ENCODE data around the gene ZDHHC8. TPM values are rescaled to one million over a fixed set of nuclear protein-coding genes. Genes with fewer than 3 reads are reported as not detected.

The ZDHHC8 gene
- total RNA-seq, 3 donors from 2014 or later, result 10.2 to 14.1 (median 11.2) TPM

DNA sequence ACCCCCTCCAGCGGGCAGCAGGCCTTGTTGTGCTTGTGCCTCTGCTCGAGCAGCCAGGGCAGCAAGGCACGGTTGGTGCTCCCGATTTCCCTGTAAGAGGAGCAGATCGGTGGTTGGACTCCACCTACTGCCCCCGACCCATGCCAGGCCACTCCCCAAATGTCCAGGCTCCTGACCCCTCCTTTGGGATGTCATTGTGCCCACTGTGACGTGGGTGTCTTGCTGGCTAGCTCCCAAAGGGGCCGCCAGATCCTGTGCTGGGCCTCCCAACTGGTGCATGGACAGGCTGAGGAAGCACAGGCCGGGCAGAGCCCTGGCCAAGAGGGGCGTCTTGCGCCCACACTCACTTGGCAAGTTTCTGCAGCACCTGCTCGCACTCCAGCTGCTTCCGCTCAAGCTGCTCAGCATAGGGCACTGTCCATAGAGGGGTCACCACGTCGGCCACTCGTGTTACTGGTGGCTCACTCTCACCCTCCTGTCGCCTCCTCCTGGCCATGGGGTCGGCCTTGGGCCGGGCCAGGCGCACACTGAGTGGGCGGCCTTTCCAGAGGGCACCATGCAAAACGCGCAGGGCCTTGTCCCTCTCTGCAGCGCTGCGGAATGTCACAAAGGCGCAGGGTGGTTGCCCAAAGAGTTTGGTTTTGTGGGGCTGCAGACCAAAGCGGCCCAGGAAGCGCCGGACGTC lies 15.8 kb upstream of the ZDHHC8 start, which contains the start of gene RANBP1:
Gene RANBP1 (plus strand): TSS at position 414 of the 685 bp plus-strand sequence. CDS start 81 bp downstream, at position 495.
- Histone ChIP-seq H3K27me3 (no peaks in the 10 kb centered on the region), H3K36me3 (no peaks in the 10 kb centered on the region), H3K9me3 (no peaks in the 10 kb centered on the region), H3K4me3 (peak within 1 kb of the TSS; percentile 70 to 94 (median 85)), H3K4me1 (peaks cover 5 to 21% of the 10 kb centered on the region in 2 donors), H3K27ac (peak within 1 kb of the TSS; percentile 87 to 91)
- TF ChIP-seq, protein P1, sequence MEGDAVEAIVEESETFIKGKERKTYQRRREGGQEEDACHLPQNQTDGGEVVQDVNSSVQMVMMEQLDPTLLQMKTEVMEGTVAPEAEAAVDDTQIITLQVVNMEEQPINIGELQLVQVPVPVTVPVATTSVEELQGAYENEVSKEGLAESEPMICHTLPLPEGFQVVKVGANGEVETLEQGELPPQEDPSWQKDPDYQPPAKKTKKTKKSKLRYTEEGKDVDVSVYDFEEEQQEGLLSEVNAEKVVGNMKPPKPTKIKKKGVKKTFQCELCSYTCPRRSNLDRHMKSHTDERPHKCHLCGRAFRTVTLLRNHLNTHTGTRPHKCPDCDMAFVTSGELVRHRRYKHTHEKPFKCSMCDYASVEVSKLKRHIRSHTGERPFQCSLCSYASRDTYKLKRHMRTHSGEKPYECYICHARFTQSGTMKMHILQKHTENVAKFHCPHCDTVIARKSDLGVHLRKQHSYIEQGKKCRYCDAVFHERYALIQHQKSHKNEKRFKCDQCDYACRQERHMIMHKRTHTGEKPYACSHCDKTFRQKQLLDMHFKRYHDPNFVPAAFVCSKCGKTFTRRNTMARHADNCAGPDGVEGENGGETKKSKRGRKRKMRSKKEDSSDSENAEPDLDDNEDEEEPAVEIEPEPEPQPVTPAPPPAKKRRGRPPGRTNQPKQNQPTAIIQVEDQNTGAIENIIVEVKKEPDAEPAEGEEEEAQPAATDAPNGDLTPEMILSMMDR (IDR thresholded peaks at IDR 0.05), result no peak
- no peak for TF ChIP-seq POLR2A (IDR thresholded peaks at IDR 0.05)
- TF ChIP-seq POLR2AphosphoS5 (IDR thresholded peaks at IDR 0.05), result no peak
- intact Hi-C loops (cut with DNase I; ENCODE audit: low total_unique reads), result no loop called here
- DNase-seq (ENCODE audit: low spot score in 2 of 2), result no peak

GRCh38 chr22:20116376-20116950 lies 15.1 kb upstream of the ZDHHC8 start:
- TF ChIP-seq, protein P1 (IDR thresholded peaks at IDR 0.05), result no peak
- TF ChIP-seq POLR2A (IDR thresholded peaks at IDR 0.05) (no peak), POLR2AphosphoS5 (IDR thresholded peaks at IDR 0.05) (no peak)
- H3K36me3 ChIP-seq, result no peaks in the 10 kb centered on the region
- H3K27me3 ChIP-seq, result no peaks in the 10 kb centered on the region
- H3K4me1 ChIP-seq, result peaks cover 5 to 21% of the 10 kb centered on the region in 2 donors
- peak overlapping the region; percentile 87 to 91 for H3K27ac ChIP-seq
- DNase-seq (ENCODE audit: low spot score in 2 of 2), result no peak
- intact Hi-C loops (cut with DNase I; ENCODE audit: low total_unique reads), result no loop called here
- H3K9me3 ChIP-seq, result no peaks in the 10 kb centered on the region
- H3K4me3 ChIP-seq, result peak overlapping the region; percentile 70 to 94 (median 85)

DNA sequence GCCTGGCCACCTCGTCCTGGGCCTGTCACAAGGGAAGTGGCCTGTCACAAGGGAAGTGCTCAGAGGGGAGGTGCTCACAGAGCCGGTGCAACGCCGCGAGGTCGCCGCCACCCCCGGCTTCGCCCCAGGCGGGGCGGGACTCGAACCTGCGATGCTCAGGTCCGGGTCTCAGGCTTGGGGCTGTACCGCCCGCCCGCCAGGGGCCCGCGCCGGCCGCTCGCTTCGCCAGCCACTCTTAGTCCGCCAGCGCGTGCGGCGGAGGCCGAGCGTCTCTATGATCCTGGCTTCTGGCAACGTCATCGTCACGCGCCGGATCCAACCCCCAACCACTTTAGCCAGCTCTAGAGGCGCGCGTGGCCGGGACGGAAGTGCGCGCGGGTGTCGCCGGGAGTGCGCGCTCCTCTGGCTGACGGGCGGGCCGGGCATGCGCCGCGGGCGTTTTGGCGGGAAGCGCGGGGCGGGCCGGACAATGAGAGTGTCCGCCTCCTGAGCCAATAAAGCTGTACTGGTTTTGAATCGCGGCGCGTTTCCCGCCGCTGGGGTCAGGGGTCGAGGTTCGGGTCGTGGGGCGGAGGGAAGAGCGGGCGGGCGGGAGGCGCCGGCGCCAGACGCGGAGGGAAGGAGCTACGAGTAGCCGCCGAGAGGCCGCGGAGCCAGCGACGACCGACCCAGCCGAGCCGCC lies 14.5 kb upstream of the ZDHHC8 start, which contains the start of gene TRMT2A:
Gene TRMT2A (minus strand): TSS at position 276 of the 682 bp plus-strand sequence. CDS start 320 bp downstream, outside the sequence.
- Histone ChIP-seq H3K9me3 (no peaks in the 10 kb centered on the region), H3K4me3 (peak within 1 kb of the TSS; percentile 70 to 94 (median 85)), H3K27me3 (no peaks in the 10 kb centered on the region), H3K4me1 (peaks cover 5 to 21% of the 10 kb centered on the region in 2 donors), H3K36me3 (no peaks in the 10 kb centered on the region), H3K27ac (peak within 1 kb of the TSS; percentile 87 to 91)
- intact Hi-C loops (cut with DNase I; ENCODE audit: low total_unique reads), result no loop called here
- TF ChIP-seq, protein P1 (IDR thresholded peaks at IDR 0.05), result no peak
- no peak for TF ChIP-seq POLR2A (IDR thresholded peaks at IDR 0.05)
- peak; percentile 83 to 90 (median 89) for TF ChIP-seq POLR2AphosphoS5 (IDR thresholded peaks at IDR 0.05)
- DNase-seq (ENCODE audit: low spot score in 2 of 2), result peak; percentile 96 to 97

DNA sequence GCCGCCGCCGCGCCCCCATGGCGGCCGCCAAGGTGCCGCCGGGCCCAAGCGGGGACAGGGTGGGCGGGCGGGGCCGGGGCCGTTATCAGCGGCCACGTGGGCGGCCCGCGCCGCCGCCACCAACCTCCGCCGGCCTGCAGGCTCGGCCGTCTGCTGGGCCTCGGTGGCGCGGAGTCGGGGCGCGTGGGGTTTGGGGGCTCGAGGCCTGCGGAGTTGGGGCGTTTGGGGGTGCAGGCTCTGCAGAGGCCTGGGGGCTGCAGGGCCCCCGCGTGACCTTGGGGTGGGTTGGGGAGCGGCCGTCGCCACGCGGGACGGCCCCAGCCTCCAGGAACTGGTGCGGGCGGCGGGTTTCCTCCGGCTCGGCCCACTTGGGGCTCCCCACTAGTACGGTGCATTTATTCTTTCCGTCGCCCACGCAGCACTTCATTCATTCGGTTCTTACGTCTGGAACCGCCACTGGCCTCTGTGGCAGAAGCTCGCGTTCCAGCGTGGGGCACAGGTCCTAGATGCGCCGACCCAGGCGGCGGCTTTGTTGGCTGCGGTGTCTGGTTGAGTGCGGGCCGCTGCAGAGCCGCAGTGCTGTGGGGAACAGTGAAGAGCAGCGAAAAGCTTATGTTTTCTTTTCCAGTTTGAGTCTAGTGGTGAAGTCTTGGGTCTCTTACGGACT lies 13.8 kb upstream of the ZDHHC8 start:
- TF ChIP-seq POLR2A (IDR thresholded peaks at IDR 0.05) (no peak), POLR2AphosphoS5 (IDR thresholded peaks at IDR 0.05) (no peak)
- TF ChIP-seq, protein P1 (IDR thresholded peaks at IDR 0.05), result no peak
- no peak for DNase-seq (ENCODE audit: low spot score in 2 of 2)
- Histone ChIP-seq H3K9me3 (no peaks in the 10 kb centered on the region), H3K4me1 (peaks cover 5 to 21% of the 10 kb centered on the region in 2 donors), H3K27ac (peak overlapping the region; percentile 87 to 91), H3K27me3 (no peaks in the 10 kb centered on the region), H3K36me3 (no peaks in the 10 kb centered on the region), H3K4me3 (peak overlapping the region; percentile 70 to 94 (median 85))
- intact Hi-C loops (cut with DNase I; ENCODE audit: low total_unique reads), result no loop called here

Data from breast epithelium (tissue), 4 donors.